GM04503 (cell line): ENCODE results near the gene IGFL1.
"Not testable (repeated sequence)": the region's sequence is repeated elsewhere in the genome, so short reads cannot be mapped to it uniquely, and the experiment has no call there.

Source experiments
- DNase-seq: peaks from one replicate; pipeline ENCODE4 v3.0.0-alpha.2; 2012; ENCODE audit warnings: low read depth

The IGFL1 gene

DNA sequence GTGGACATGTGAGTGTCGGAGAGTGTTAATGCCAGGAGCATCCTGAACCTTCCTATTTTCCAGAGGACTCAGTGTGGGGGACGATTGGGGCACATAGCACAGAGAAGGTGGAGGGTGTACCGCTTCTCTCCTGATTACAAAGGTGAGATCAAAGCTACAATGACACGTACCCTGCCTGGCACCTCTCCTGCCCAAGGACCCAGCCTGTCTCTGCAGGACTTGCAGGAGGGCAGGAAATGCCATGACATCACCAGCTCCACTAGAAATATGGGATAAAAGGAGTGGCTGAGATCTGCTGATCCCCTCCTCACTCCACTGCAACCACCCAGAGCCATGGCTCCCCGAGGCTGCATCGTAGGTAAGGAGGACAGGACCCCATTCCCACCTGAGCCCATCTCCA is at the start of gene IGFL1:
TSS of gene IGFL1 (plus strand) at position 301 of the 400 bp plus-strand sequence. CDS start at position 334, 33 bp downstream.
- DNase-seq, result no peak

DNA sequence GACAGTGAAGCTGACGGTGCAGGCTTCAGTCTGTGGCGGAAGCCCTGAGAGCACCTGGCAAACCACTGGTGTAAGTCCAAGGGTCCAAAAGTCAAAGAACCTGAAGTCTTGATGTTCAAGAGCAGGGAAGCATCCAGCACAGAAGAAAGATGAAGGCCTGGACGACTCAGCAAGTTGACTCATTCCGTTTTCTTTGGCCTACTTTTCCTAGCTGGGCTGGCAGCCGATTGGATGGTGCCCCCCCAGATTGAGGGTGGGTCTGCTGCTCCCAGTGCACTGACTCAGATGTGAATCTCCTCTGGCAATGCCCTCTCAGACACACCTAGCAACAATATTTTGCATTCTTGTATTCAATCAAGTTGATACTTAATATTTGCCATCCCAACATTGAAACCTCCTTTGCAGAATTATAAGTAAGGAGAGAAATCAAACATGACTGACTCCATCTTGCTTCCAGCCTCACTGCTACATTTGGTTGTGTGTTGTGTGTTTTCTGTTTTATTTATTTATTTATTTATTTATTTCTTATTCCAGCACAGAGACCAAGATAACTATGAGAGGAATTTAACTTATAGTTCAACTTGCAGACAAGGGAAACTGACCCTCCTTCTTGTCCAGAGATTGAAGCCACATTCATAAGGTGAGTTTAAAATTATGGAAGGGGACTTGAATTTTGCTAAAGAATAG is 48.7 kb upstream of the IGFL1 start:
- DNase-seq, result no peak

DNA sequence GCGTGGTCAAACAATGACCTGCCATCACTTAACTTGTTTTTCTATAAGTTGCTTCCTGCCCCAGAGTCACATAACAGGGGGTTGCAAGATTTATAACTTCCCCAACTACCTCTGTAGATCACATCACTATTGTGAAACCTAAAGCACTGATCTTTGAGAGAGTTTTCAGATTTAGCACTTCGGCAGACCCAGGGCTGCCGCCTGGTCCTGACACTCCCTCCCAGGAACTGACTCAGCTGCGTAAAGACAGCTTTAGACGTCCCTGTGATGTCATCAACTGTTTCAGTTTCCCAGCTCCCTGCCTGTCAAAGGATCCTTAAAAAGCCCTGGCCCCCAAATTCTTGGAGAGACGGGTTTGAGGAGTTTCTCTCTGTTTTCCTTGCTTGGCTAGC is 48.2 kb upstream of the IGFL1 start:
- DNase-seq, result no peak

- no peak for DNase-seq
Measured at GRCh38 chr19:46182476-46182875, 47.1 kb upstream of the IGFL1 start.

GRCh38 chr19:46184775-46185710 is 44.5 kb upstream of the IGFL1 start:
- peak; percentile 64 for DNase-seq

DNA sequence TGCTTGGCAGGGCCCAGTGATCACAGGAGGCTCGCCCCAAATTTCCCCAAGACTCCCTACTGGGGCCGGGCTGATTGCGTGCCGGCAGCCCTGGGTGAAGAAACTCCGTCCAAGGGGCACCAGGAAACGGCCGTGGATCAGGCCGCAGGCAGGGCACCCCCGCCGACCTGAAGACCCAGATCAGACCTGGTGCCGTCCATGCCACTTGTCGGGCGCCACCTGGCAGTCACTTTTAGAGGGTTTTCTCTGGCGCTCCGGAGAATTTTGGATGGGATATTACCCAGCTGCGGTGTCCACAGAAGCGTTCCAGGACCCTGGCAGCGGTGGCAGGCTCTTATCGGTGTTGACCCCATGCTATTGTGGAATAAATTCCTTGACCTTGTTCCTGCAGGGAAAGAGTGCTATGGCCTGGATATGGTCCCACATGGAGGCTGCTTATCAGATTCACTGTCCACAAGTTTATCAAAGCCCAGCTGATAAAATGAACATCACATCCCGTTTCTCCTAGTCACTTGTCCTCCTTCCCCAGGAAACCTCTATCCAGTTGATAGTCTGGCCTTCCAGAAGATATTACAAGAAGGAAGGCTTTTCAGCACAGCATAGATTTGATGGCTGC is 43.3 kb upstream of the IGFL1 start:
- no peak for DNase-seq

DNA sequence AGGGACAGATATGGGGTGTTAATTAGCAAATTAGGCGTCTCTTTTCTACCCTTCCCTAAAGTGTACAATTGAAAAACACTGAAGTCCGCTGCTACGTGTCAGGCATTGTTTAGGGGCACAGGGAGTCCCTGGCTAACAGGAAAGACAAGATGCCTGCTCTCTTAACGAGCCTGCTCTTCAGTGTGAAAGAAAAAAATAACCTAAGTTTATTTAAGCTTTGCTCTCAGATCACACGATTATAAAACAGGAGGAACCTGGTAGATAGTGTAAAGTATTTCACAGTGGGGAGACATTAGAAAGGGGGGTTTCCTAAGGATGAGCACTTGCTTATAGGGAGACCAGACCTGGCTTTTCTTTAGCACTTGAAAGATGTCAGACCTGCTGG is 42.8 kb upstream of the IGFL1 start:
- DNase-seq, result no peak

DNA sequence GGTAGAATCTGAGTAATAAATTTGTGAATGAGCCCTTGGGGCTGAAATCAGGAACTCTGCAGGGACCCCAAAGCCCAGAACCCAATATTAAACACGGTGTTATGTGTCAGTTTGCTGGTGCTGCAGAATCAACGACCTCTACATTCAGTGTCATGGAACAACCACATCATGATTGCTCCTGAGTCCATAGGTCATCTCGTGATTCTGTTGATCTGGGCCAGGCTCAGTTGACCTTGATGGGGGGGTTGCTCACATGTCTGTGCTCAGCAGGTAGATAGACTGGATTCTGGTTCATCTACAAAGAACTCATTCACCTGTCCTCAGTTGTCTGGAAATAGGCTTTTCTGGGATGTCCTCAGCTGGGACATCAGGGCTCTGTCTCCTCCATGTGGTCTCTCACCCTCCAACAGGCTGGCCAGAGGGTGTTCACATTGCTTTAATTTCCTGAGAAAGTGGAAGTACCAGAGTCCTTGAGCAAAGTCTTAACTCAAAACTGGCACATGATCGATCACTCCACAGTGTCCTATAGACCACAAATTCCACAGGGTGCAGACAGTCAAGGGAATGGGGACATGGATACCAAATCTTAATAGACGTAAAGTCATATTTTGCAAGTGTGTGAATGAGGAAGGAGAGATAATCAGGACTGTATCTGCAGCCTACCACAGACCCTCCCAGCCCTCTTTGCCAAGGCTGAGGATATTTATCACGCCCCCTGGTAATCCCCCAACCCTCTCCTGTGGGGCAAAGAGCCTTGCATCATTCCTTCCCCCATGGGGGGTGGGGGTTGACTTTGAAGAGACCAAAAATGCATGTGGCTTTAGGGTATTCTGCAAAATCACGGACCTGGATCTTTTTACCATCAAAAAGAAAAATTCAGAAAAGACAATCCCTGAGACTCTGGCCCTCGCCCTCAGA is 39.3 kb upstream of the IGFL1 start:
- DNase-seq, result no peak

GRCh38 chr19:46191356-46191755 is 38.2 kb upstream of the IGFL1 start:
- no peak for DNase-seq

DNA sequence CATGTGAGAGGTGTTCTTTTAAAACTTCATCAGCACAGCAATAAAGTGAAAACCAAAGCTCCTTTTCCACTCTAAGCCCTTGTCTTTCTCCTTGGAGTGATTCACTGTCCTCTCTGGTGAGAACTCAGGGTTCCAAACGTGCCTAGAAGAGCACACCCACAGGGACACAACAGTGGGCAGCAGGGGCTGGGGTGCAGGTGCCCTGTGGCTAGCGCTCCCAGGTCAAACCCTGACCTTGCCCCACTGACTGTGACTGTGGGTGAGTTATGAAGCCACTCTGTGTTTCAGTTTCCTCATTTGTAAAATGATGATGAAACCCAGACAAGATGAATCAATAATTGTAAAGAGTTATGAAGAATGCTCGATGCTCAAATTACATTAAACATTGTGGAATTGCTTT is 37.6 kb upstream of the IGFL1 start:
- DNase-seq, result no peak

- DNase-seq, result not testable (repeated sequence)
Measured at GRCh38 chr19:46192626-46192991, 36.9 kb upstream of the IGFL1 start.

GRCh38 chr19:46192992-46193650 is 36.4 kb upstream of the IGFL1 start:
- peak; percentile 53 for DNase-seq

- DNase-seq, result no peak
Measured at GRCh38 chr19:46193678-46194077, 35.9 kb upstream of the IGFL1 start.

DNA sequence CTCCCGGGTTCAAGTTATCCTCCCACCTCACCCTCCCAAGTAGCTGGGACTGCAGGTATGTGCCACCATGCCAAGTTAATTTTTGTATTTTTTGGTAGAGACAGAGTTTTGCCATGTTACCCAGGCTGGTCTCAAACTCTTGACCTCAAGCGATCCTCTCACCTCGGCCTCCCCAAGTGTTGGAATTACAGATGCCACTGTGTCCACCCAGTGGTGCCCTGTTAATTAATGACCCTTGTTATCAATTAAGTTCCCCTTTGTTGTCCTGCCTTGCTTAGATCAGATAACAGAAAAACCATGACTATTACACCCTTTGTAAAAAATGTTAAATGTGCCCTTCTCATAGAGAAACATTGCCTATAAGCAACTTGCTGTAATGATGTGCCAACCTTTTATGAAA is 34.4 kb upstream of the IGFL1 start:
- DNase-seq, result no peak

DNA sequence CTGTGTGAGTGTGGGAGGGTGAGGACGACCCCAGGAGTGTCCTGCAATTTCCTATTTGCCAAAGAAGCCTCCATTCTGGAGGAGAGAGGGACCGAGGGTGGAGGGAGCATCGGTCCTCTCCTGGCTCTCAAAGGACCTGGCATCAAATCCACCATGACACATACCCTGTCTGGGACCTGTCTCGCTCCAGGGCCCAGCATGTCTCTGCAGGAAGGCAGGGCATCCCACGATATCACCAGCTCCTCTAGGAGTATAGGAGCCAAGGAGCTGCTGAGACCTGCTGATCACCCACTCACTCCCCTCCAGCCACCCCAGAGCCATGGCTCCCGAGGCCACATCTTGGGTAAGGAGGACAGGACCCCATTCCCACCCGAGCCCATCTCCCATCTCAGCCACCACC is 33.6 kb upstream of the IGFL1 start:
- not testable (repeated sequence) for DNase-seq

GRCh38 chr19:46196410-46197124 is 33.0 kb upstream of the IGFL1 start:
- DNase-seq, result no peak

DNA sequence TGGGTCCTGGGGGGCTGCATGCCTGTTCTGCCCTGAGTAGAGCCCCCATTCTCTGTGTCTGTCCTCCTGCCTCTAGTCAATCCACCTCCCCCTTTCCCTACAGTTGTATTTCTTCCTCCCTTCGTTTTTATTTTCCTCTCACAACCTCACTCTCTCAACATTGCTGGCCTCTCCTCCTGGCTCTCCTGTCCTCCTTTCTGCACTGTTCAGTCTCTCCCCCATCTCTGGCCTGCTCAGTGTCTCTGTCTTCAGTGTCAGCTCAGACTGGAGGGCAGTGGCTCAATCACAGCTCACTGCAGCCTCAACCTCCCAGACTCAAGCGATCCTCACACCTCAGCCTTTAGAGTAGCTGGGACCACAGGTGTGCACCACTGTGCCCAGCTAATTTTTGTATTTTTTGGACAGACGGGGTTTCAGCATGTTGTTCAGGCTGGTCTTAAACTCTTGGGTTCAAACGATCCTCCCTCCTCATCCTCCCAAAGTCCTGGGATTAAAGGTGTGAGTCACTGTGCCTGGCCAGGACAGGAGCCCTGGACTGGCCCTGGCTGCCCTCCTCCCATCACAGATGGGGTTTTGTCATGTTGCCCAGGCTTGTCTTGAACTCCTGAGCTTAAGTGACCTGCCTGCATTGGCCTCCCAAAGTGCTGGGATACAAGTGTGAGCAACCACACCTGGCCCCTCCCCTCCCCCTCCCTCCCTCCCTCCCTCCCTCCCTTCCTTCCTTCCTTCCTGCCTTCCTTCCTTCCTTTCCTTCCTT is 32.0 kb upstream of the IGFL1 start:
- DNase-seq, result no peak

- DNase-seq, result no peak
Measured at GRCh38 chr19:46198756-46199155, 30.8 kb upstream of the IGFL1 start.

DNA sequence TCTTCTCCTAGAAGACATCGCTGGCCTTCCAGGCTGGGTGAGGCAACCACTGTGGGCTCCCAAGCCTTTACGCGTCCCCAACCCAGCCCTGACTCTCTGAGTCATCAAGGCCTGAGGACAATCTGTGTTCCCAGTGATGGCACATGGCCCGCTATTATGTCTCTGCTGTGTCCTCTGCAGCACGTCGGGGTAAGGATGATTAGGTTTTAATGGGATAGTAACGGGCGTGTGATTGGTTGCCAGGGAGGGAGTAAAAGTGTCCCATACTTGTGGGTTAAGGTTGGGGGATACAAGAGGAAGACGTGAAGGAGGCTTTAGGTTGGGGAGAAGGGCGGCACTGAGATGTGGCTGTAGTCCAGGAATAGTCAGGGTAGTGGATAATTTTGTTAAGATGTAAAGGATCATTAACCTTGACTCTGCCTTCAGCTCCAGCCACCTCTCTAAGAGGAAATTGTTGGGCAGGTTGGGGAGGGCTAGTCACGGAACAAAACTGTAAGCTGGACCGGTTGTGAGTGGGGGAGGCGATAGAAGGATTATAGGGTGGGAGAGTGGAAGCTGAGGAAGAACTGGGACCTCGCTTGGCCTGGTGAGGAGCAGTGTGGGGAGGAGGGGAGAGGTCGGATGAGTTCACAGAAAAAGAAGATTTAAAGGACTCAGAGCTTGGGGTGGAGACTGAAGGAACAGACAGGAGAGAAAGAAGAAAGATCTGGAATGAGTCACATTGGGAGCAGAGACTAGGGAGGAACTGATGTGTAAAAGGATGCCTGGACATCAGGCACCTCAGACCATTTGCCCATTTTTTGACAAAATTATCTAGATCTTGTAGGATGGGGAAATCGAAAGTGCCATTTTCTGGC is 27.9 kb upstream of the IGFL1 start:
- DNase-seq, result no peak
